Measurements from ENCODE around the gene SYCP2L. TPM values are rescaled to one million over a fixed set of nuclear protein-coding genes. Genes with fewer than 3 reads are reported as not detected.

The SYCP2L gene
- total and polyA plus RNA-seq, 2 donors from 2014 or later, result 1.0 to 1.5 TPM

GRCh38 chr6:10945845-10946244 lies 59.0 kb downstream of the SYCP2L start:
- no peaks in the 10 kb centered on the region for H3K36me3 ChIP-seq (ENCODE audit: control insufficient read depth in 2 of 3, insufficient read depth in 3 of 3, low read length in 3 of 3)
- H3K27ac ChIP-seq (ENCODE audit: low read depth in 2 of 2, low read length in 2 of 2), result no peak overlapping the region
- no peak for FAIRE-seq

GRCh38 chr6:10947966-10948365 lies 61.1 kb downstream of the SYCP2L start:
- FAIRE-seq, result no peak
- Histone ChIP-seq H3K36me3 (ENCODE audit: control insufficient read depth in 2 of 3, insufficient read depth in 3 of 3, low read length in 3 of 3) (no peaks in the 10 kb centered on the region), H3K9ac (ENCODE audit: low read length in 3 of 3) (no peak overlapping the region), H3K9me3 (ENCODE audit: control insufficient read depth in 2 of 3, insufficient read depth in 1 of 3, low read length in 3 of 3) (no peaks in the 10 kb centered on the region), H3K4me3 (ENCODE audit: low read length in 3 of 3) (no peak overlapping the region), H3K4me1 (ENCODE audit: control insufficient read depth in 2 of 3, insufficient read depth in 2 of 3, low read depth in 1 of 3, low read length in 3 of 3) (no peaks in the 10 kb centered on the region), H3K27ac (ENCODE audit: low read depth in 2 of 2, low read length in 2 of 2) (no peak overlapping the region), H3K27me3 (ENCODE audit: control insufficient read depth, insufficient read depth, low read length) (no peaks in the 10 kb centered on the region)
- intact Hi-C loops (cut with DNase I), result no loop called here
- DNase-seq, result no peak
- no peak for TF ChIP-seq CTCF (IDR thresholded peaks at IDR 0.05; ENCODE audit: borderline replicate concordance, extremely low read depth, insufficient read depth)

More at GRCh38 chr6:10945845-10946244, 59.0 kb downstream of the SYCP2L start:
- no peaks in the 10 kb centered on the region for H3K27me3 ChIP-seq (ENCODE audit: control insufficient read depth, insufficient read depth, low read length)
- TF ChIP-seq CTCF (IDR thresholded peaks at IDR 0.05; ENCODE audit: borderline replicate concordance, extremely low read depth, insufficient read depth), result no peak
- no peaks in the 10 kb centered on the region for H3K9me3 ChIP-seq (ENCODE audit: control insufficient read depth in 2 of 3, insufficient read depth in 1 of 3, low read length in 3 of 3)
- no peaks in the 10 kb centered on the region for H3K4me1 ChIP-seq (ENCODE audit: control insufficient read depth in 2 of 3, insufficient read depth in 2 of 3, low read depth in 1 of 3, low read length in 3 of 3)
- no peak overlapping the region for H3K4me3 ChIP-seq (ENCODE audit: low read length in 3 of 3)
- intact Hi-C loops (cut with DNase I), result no loop called here
- no peak overlapping the region for H3K9ac ChIP-seq (ENCODE audit: low read length in 3 of 3)
- DNase-seq, result no peak

- intact Hi-C loops (cut with DNase I), result loop anchor here (10.0 kb wide), 1 partner anchor 115 kb away; no protein-coding TSS in a partner anchor
- no peak for TF ChIP-seq CTCF (IDR thresholded peaks at IDR 0.05; ENCODE audit: borderline replicate concordance, extremely low read depth, insufficient read depth)
- H3K27ac ChIP-seq (ENCODE audit: low read depth in 2 of 2, low read length in 2 of 2), result no peak overlapping the region
Observed at GRCh38 chr6:10949579-10950490, 63.0 kb downstream of the SYCP2L start.

More at GRCh38 chr6:10949579-10950490, 63.0 kb downstream of the SYCP2L start:
- no peak for FAIRE-seq
- no peak for DNase-seq
- Histone ChIP-seq H3K9me3 (ENCODE audit: control insufficient read depth in 2 of 3, insufficient read depth in 1 of 3, low read length in 3 of 3) (no peaks in the 10 kb centered on the region), H3K4me1 (ENCODE audit: control insufficient read depth in 2 of 3, insufficient read depth in 2 of 3, low read depth in 1 of 3, low read length in 3 of 3) (no peaks in the 10 kb centered on the region), H3K27me3 (ENCODE audit: control insufficient read depth, insufficient read depth, low read length) (no peaks in the 10 kb centered on the region), H3K4me3 (ENCODE audit: low read length in 3 of 3) (no peak overlapping the region), H3K9ac (ENCODE audit: low read length in 3 of 3) (no peak overlapping the region), H3K36me3 (ENCODE audit: control insufficient read depth in 2 of 3, insufficient read depth in 3 of 3, low read length in 3 of 3) (no peaks in the 10 kb centered on the region)
